Measurements from ENCODE around the gene SHISAL2A.

SHISAL2A gene

GRCh38 chr1:52662645-52663313, 29.8 kb downstream of the SHISAL2A start:
- DNase-seq, result peak; percentile 89

GRCh38 chr1:52663716-52664115, 30.7 kb downstream of the SHISAL2A start:
- no peak for DNase-seq

GRCh38 chr1:52665006-52665941, 32.3 kb downstream of the SHISAL2A start:
- DNase-seq, result no peak

- DNase-seq, result no peak
Measured at GRCh38 chr1:52667290-52667689, 34.3 kb downstream of the SHISAL2A start.

- no peak for DNase-seq
Measured at GRCh38 chr1:52667984-52668383, 35.0 kb downstream of the SHISAL2A start.

GRCh38 chr1:52668711-52669110, 35.7 kb downstream of the SHISAL2A start:
- no peak for DNase-seq

- no peak for DNase-seq
Measured at GRCh38 chr1:52669696-52670095, 36.7 kb downstream of the SHISAL2A start.

- no peak for DNase-seq
Measured at GRCh38 chr1:52670604-52671003, 37.6 kb downstream of the SHISAL2A start.

- no peak for DNase-seq
Measured at GRCh38 chr1:52672946-52673345, 40.0 kb downstream of the SHISAL2A start.

- no peak for DNase-seq
Measured at GRCh38 chr1:52673513-52673912, 40.5 kb downstream of the SHISAL2A start.

- no peak for DNase-seq
Measured at GRCh38 chr1:52674497-52675384, 41.8 kb downstream of the SHISAL2A start.

GRCh38 chr1:52676249-52676903, 43.4 kb downstream of the SHISAL2A start:
- DNase-seq, result no peak

- no peak for DNase-seq
Measured at GRCh38 chr1:52677076-52677806, 44.3 kb downstream of the SHISAL2A start.

GRCh38 chr1:52679048-52679447, 46.1 kb downstream of the SHISAL2A start:
- no peak for DNase-seq

GRCh38 chr1:52679498-52679897, 46.5 kb downstream of the SHISAL2A start:
- no peak for DNase-seq

GRCh38 chr1:52680353-52680752, 47.4 kb downstream of the SHISAL2A start:
- DNase-seq, result no peak

- peak; percentile 9 for DNase-seq
Measured at GRCh38 chr1:52681136-52681535, 48.2 kb downstream of the SHISAL2A start.

- DNase-seq, result no peak
Measured at GRCh38 chr1:52683367-52683940, 50.5 kb downstream of the SHISAL2A start.

GRCh38 chr1:52684545-52684944, 51.6 kb downstream of the SHISAL2A start:
- no peak for DNase-seq

GRCh38 chr1:52686261-52686751, 53.3 kb downstream of the SHISAL2A start:
- peak; percentile 80 for DNase-seq

GRCh38 chr1:52686830-52687229, 53.9 kb downstream of the SHISAL2A start:
- DNase-seq, result no peak

Data from NCI-H2227 treated with DMSO at 0.1 percent for 48 hours (cell line).